ENCODE measurements around the gene TRIB2. TPM values are rescaled to one million over a fixed set of nuclear protein-coding genes. Genes with fewer than 3 reads are reported as not detected.

Gene TRIB2
- total RNA-seq, 4 donors from 2014 or later: 22.7 to 54.2 (median 32.3) TPM

- ATAC-seq: no peak
- no peak overlapping the region for H3K4me3 ChIP-seq
- TF ChIP-seq EP300 (IDR thresholded peaks at IDR 0.05) (no peak), POLR2AphosphoS5 (IDR thresholded peaks at IDR 0.05) (no peak), POLR2A (IDR thresholded peaks at IDR 0.05) (no peak)
- TF ChIP-seq, protein P1, sequence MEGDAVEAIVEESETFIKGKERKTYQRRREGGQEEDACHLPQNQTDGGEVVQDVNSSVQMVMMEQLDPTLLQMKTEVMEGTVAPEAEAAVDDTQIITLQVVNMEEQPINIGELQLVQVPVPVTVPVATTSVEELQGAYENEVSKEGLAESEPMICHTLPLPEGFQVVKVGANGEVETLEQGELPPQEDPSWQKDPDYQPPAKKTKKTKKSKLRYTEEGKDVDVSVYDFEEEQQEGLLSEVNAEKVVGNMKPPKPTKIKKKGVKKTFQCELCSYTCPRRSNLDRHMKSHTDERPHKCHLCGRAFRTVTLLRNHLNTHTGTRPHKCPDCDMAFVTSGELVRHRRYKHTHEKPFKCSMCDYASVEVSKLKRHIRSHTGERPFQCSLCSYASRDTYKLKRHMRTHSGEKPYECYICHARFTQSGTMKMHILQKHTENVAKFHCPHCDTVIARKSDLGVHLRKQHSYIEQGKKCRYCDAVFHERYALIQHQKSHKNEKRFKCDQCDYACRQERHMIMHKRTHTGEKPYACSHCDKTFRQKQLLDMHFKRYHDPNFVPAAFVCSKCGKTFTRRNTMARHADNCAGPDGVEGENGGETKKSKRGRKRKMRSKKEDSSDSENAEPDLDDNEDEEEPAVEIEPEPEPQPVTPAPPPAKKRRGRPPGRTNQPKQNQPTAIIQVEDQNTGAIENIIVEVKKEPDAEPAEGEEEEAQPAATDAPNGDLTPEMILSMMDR (IDR thresholded peaks at IDR 0.05): no peak
- no peaks in the 10 kb centered on the region for H3K27me3 ChIP-seq
- 67% methylated on average over 1 of the region's 1 CpG; no CpG with 5 or more reads in 1 of the 2 donors for WGBS, 2 donors (ENCODE audit: low coverage in 1 of 2)
- peaks cover 0 to 9% (median 0%) of the 10 kb centered on the region in 3 donors for H3K9me3 ChIP-seq
- H3K36me3 ChIP-seq: no peaks in the 10 kb centered on the region
- no peak overlapping the region for H3K27ac ChIP-seq
- no peaks in the 10 kb centered on the region for H3K4me1 ChIP-seq
These were observed 59.8 kb downstream of the TRIB2 start for GRCh38 chr2:12776521-12776961.

GRCh38 chr2:12778369-12778768 is 61.6 kb downstream of the TRIB2 start:
- H3K4me3 ChIP-seq: no peak overlapping the region
- 57 to 68% methylated on average over 1 to 5 of the region's 6 CpGs for WGBS, 2 donors (ENCODE audit: low coverage in 1 of 2)
- no peaks in the 10 kb centered on the region for H3K36me3 ChIP-seq
- TF ChIP-seq EP300 (IDR thresholded peaks at IDR 0.05) (no peak), POLR2AphosphoS5 (IDR thresholded peaks at IDR 0.05) (no peak), POLR2A (IDR thresholded peaks at IDR 0.05) (no peak)
- TF ChIP-seq, protein P1 (IDR thresholded peaks at IDR 0.05): no peak
- H3K27ac ChIP-seq: no peak overlapping the region
- H3K27me3 ChIP-seq: no peaks in the 10 kb centered on the region
- peaks cover 0 to 9% (median 0%) of the 10 kb centered on the region in 3 donors for H3K9me3 ChIP-seq
- no peaks in the 10 kb centered on the region for H3K4me1 ChIP-seq
- ATAC-seq: no peak

DNA sequence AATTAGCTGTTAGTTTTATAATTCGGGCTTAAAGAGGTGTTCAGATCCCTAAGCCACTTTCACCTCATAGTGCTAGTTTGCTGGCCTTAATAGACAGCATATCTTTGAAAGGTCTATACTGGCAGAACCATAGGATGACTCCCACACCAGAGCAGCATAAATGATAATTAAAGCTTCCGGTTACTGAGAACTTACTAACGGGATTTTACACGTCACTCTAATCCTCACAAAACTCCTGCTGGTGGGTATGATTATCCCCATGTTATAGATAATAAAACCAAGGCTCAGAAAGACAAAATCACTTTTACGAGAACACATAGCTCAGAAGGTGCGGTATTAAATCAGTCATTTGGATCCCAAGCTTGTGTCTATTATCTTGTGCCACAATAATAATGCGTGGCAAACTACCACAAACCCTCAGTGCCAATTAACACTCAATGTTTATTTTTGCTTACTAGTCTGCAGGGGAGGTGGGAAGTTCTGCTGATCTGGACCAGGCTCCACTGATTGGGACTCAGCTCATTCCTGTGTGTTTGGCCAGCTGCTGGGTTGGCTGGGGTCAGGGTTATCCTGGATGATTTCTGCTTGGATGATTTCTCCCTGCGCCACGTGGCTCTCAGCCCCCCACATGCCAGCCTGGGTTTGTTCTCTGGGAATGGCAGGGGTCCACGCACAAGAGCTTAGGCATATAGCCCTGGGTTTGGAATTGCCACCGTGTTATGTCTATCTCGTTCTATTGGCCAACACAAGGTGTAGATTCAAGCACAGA is 62.3 kb downstream of the TRIB2 start:
- Histone ChIP-seq H3K4me1 (no peaks in the 10 kb centered on the region), H3K36me3 (no peaks in the 10 kb centered on the region), H3K27me3 (no peaks in the 10 kb centered on the region), H3K27ac (no peak overlapping the region), H3K9me3 (peaks cover 0 to 9% (median 0%) of the 10 kb centered on the region in 3 donors), H3K4me3 (no peak overlapping the region)
- 81 to 91% methylated on average over 8 to 10 of the region's 12 CpGs for WGBS, 2 donors (ENCODE audit: low coverage in 1 of 2)
- no peak for ATAC-seq
- TF ChIP-seq POLR2AphosphoS5 (IDR thresholded peaks at IDR 0.05) (no peak), EP300 (IDR thresholded peaks at IDR 0.05) (no peak), POLR2A (IDR thresholded peaks at IDR 0.05) (no peak)
- TF ChIP-seq, protein P1 (IDR thresholded peaks at IDR 0.05): no peak

- ATAC-seq: no peak
- Histone ChIP-seq H3K4me1 (no peaks in the 10 kb centered on the region), H3K9me3 (no peaks in the 10 kb centered on the region), H3K27ac (no peak overlapping the region), H3K27me3 (no peaks in the 10 kb centered on the region), H3K4me3 (no peak overlapping the region), H3K36me3 (no peaks in the 10 kb centered on the region)
- TF ChIP-seq, protein P1 (IDR thresholded peaks at IDR 0.05): no peak
- TF ChIP-seq POLR2A (IDR thresholded peaks at IDR 0.05): no peak
- TF ChIP-seq EP300 (IDR thresholded peaks at IDR 0.05): no peak
- no peak for TF ChIP-seq POLR2AphosphoS5 (IDR thresholded peaks at IDR 0.05)
These were observed 64.6 kb downstream of the TRIB2 start for GRCh38 chr2:12781329-12781728.
